ENCODE measurements around the gene TAS1R2. TPM values are rescaled to one million over a fixed set of nuclear protein-coding genes. Genes with fewer than 3 reads are reported as not detected.
A peak's percentile ranks its signal among the peaks of the same experiment; 100 is the strongest.

Gene TAS1R2
- total and polyA plus RNA-seq, 2 donors from 2014 or later: not detected

GRCh38 chr1:18795002-18795689, 64.3 kb downstream of the TAS1R2 start:
- intact Hi-C loops (cut with DNase I): no loop called here

GRCh38 chr1:18794561-18794960, 64.9 kb downstream of the TAS1R2 start:
- no peaks in the 10 kb centered on the region for H3K36me3 ChIP-seq (ENCODE audit: control insufficient read depth in 2 of 3, insufficient read depth in 3 of 3, low read length in 3 of 3)
- peaks cover 0 to 6% (median 0%) of the 10 kb centered on the region in 3 donors for H3K9me3 ChIP-seq (ENCODE audit: control insufficient read depth in 2 of 3, insufficient read depth in 1 of 3, low read length in 3 of 3)
- no peak overlapping the region for H3K27ac ChIP-seq (ENCODE audit: low read depth in 2 of 2, low read length in 2 of 2)
- intact Hi-C loops (cut with DNase I): no loop called here
- no peaks in the 10 kb centered on the region for H3K27me3 ChIP-seq (ENCODE audit: control insufficient read depth, insufficient read depth, low read length)
- TF ChIP-seq CTCF (IDR thresholded peaks at IDR 0.05; ENCODE audit: borderline replicate concordance, extremely low read depth, insufficient read depth): no peak
- no peaks in the 10 kb centered on the region for H3K4me1 ChIP-seq (ENCODE audit: control insufficient read depth in 2 of 3, insufficient read depth in 2 of 3, low read depth in 1 of 3, low read length in 3 of 3)
- FAIRE-seq (no peak), DNase-seq (peak in 3 of 5 donors; percentile 32 to 47 (median 44))
- no peak overlapping the region for H3K9ac ChIP-seq (ENCODE audit: low read length in 3 of 3)
- H3K4me3 ChIP-seq (ENCODE audit: low read length in 3 of 3): no peak overlapping the region

More at GRCh38 chr1:18795002-18795689, 64.3 kb downstream of the TAS1R2 start:
- no peak for FAIRE-seq
- no peaks in the 10 kb centered on the region for H3K4me1 ChIP-seq (ENCODE audit: control insufficient read depth in 2 of 3, insufficient read depth in 2 of 3, low read depth in 1 of 3, low read length in 3 of 3)
- H3K4me3 ChIP-seq (ENCODE audit: low read length in 3 of 3): no peak overlapping the region
- H3K9me3 ChIP-seq (ENCODE audit: control insufficient read depth in 2 of 3, insufficient read depth in 1 of 3, low read length in 3 of 3): peaks cover 0 to 6% (median 0%) of the 10 kb centered on the region in 3 donors
- no peak for DNase-seq
- no peak overlapping the region for H3K27ac ChIP-seq (ENCODE audit: low read depth in 2 of 2, low read length in 2 of 2)
- no peak for TF ChIP-seq CTCF (IDR thresholded peaks at IDR 0.05; ENCODE audit: borderline replicate concordance, extremely low read depth, insufficient read depth)
- H3K36me3 ChIP-seq (ENCODE audit: control insufficient read depth in 2 of 3, insufficient read depth in 3 of 3, low read length in 3 of 3): no peaks in the 10 kb centered on the region
- H3K27me3 ChIP-seq (ENCODE audit: control insufficient read depth, insufficient read depth, low read length): no peaks in the 10 kb centered on the region
- no peak overlapping the region for H3K9ac ChIP-seq (ENCODE audit: low read length in 3 of 3)

- Histone ChIP-seq H3K27ac (ENCODE audit: low read depth in 2 of 2, low read length in 2 of 2) (no peak overlapping the region), H3K9ac (ENCODE audit: low read length in 3 of 3) (no peak overlapping the region), H3K9me3 (ENCODE audit: control insufficient read depth in 2 of 3, insufficient read depth in 1 of 3, low read length in 3 of 3) (peaks cover 0 to 6% (median 0%) of the 10 kb centered on the region in 3 donors), H3K4me1 (ENCODE audit: control insufficient read depth in 2 of 3, insufficient read depth in 2 of 3, low read depth in 1 of 3, low read length in 3 of 3) (no peaks in the 10 kb centered on the region), H3K36me3 (ENCODE audit: control insufficient read depth in 2 of 3, insufficient read depth in 3 of 3, low read length in 3 of 3) (no peaks in the 10 kb centered on the region), H3K4me3 (ENCODE audit: low read length in 3 of 3) (no peak overlapping the region), H3K27me3 (ENCODE audit: control insufficient read depth, insufficient read depth, low read length) (no peaks in the 10 kb centered on the region)
- no peak for FAIRE-seq
- DNase-seq: peak in 1 of 5 donors; percentile 50
- TF ChIP-seq CTCF (IDR thresholded peaks at IDR 0.05; ENCODE audit: borderline replicate concordance, extremely low read depth, insufficient read depth): no peak
- intact Hi-C loops (cut with DNase I): no loop called here
These were observed 65.4 kb downstream of the TAS1R2 start for GRCh38 chr1:18794051-18794450.

All from kidney (tissue), 14 donors.